SK-N-MC (cell line): ENCODE data around the gene TMEM218.

Experiments used
- EZH2 ChIP-seq: fragments of 200-600 bp; sonication (generic); IDR thresholded peaks from one replicate; pipeline ENCODE4 v1.6.1; 2017; ENCODE audit warnings: antibody characterized with exemption
- POLR2AphosphoS5 ChIP-seq: IDR thresholded peaks from 2 replicates; pipeline ENCODE4 v1.6.1; 2012; ENCODE audit warnings: mild to moderate bottlenecking, low read depth, low read length, borderline replicate concordance

GRCh38 chr11:125111001-125111342, 454 bp downstream of the TMEM218 start:
- TF ChIP-seq EZH2 (no peak), POLR2AphosphoS5 (no peak)
